MM.1S (cell line): ENCODE data around the gene PPP2CA.

Experiments
- DNase-seq: peaks from one replicate; pipeline ENCODE4 v3.0.0-alpha.2; 2015
- H2AFZ ChIP-seq: fragments of 300-600 bp; sonication (generic); 2 replicates; pipeline ENCODE4 v1.6.0; 2016; ENCODE audit warnings: antibody characterized with exemption, low read length
- H3F3A ChIP-seq: fragments of 300-600 bp; sonication (generic); 2 replicates; pipeline ENCODE4 v1.6.1; 2016; ENCODE audit warnings: mild to moderate bottlenecking, antibody characterized with exemption, low read length, moderate library complexity, mixed read lengths; ENCODE audit not compliant: insufficient read depth
- H3K27ac ChIP-seq: fragments of 300-600 bp; sonication (generic); 2 replicates; pipeline ENCODE4 v1.5.1; 2016; ENCODE audit warnings: mild to moderate bottlenecking, low read length
- H3K27me3 ChIP-seq: fragments of 300-600 bp; sonication (generic); replicated peaks from 2 replicates; pipeline ENCODE4 v1.6.0; 2016; ENCODE audit warnings: low read length; ENCODE audit not compliant: insufficient read depth
- H3K36me3 ChIP-seq: fragments of 300-600 bp; sonication (generic); replicated peaks from 2 replicates; pipeline ENCODE4 v1.6.1; 2016; ENCODE audit warnings: mild to moderate bottlenecking, low read length, mixed read lengths; ENCODE audit not compliant: insufficient read depth
- H3K4me1 ChIP-seq: fragments of 300-600 bp; sonication (generic); 2 replicates; pipeline ENCODE4 v1.6.1; 2016; ENCODE audit warnings: low read length, mixed read lengths
- H3K4me2 ChIP-seq: fragments of 300-600 bp; sonication (generic); 2 replicates; pipeline ENCODE4 v1.6.0; 2016; ENCODE audit warnings: low read depth, low read length
- H3K4me3 ChIP-seq: fragments of 300-600 bp; sonication (generic); 2 replicates; pipeline ENCODE4 v1.5.1; 2016; ENCODE audit warnings: low read length, mixed read lengths
- H3K79me2 ChIP-seq: fragments of 300-600 bp; sonication (generic); 2 replicates; pipeline ENCODE4 v1.6.1; 2016; ENCODE audit warnings: mixed run types, low read length, mixed read lengths
- H3K9ac ChIP-seq: fragments of 300-600 bp; sonication (generic); 2 replicates; pipeline ENCODE4 v1.6.1; 2016; ENCODE audit warnings: low read length, mixed read lengths
- H3K9me2 ChIP-seq: fragments of 300-600 bp; sonication (generic); replicated peaks from 2 replicates; pipeline ENCODE4 v1.6.1; 2016; ENCODE audit warnings: mild to moderate bottlenecking, low read length, mixed read lengths; ENCODE audit not compliant: insufficient read depth
- H3K9me3 ChIP-seq: fragments of 300-600 bp; sonication (generic); replicated peaks from 2 replicates; pipeline ENCODE4 v1.6.1; 2016; ENCODE audit warnings: mild to moderate bottlenecking, low read length, mixed read lengths; ENCODE audit not compliant: insufficient read depth
- H4K20me1 ChIP-seq: fragments of 300-600 bp; sonication (generic); 2 replicates; pipeline ENCODE4 v1.6.1; 2016; ENCODE audit warnings: mild to moderate bottlenecking, low read length, moderate library complexity, mixed read lengths; ENCODE audit not compliant: insufficient read depth
- CTCF ChIP-seq: fragments of 300-600 bp; sonication (generic); IDR thresholded peaks from 2 replicates; pipeline ENCODE4 v1.5.1; 2016; ENCODE audit warnings: antibody characterized with exemption, low read length, mixed read lengths
- EZH2 ChIP-seq: fragments of 300-600 bp; sonication (generic); optimal IDR thresholded peaks from 2 replicates; pipeline ENCODE3; 2017; ENCODE audit warnings: low read depth, mild to moderate bottlenecking, antibody characterized with exemption, low read length, mixed read lengths
- EZH2phosphoT487 ChIP-seq: fragments of 300-600 bp; sonication (generic); IDR thresholded peaks from 2 replicates; pipeline ENCODE4 v1.6.1; 2018; ENCODE audit warnings: antibody characterized with exemption, low read length

Gene PPP2CA

GRCh38 chr5:134268919-134269318, 43.0 kb upstream of the PPP2CA start:
- no peak overlapping the region for H3K27ac ChIP-seq
- no peaks in the 10 kb centered on the region for H3K27me3 ChIP-seq
- no peaks in the 10 kb centered on the region for H3K79me2 ChIP-seq
- TF ChIP-seq EZH2phosphoT487 (no peak), CTCF (no peak), EZH2 (no peak)
- no peaks in the 10 kb centered on the region for H4K20me1 ChIP-seq
- H3K36me3 ChIP-seq, result no peaks in the 10 kb centered on the region
- H3K9me3 ChIP-seq, result no peaks in the 10 kb centered on the region
- no peak overlapping the region for H3K4me3 ChIP-seq
- H3K9me2 ChIP-seq, result no peaks in the 10 kb centered on the region
- H3K4me1 ChIP-seq, result no peaks in the 10 kb centered on the region
- H3F3A ChIP-seq, result no peaks in the 10 kb centered on the region
- no peak for DNase-seq
- no peak overlapping the region for H3K4me2 ChIP-seq
- H3K9ac ChIP-seq, result no peak overlapping the region
- no peak overlapping the region for H2AFZ ChIP-seq

GRCh38 chr5:134268019-134268601, 42.2 kb upstream of the PPP2CA start:
- H3K4me2 ChIP-seq, result no peak overlapping the region
- no peaks in the 10 kb centered on the region for H3K27me3 ChIP-seq
- no peak for TF ChIP-seq CTCF
- TF ChIP-seq EZH2phosphoT487, result no peak
- no peak for TF ChIP-seq EZH2
- H4K20me1 ChIP-seq, result no peaks in the 10 kb centered on the region
- H3K9me2 ChIP-seq, result no peaks in the 10 kb centered on the region
- no peaks in the 10 kb centered on the region for H3K79me2 ChIP-seq
- no peak overlapping the region for H2AFZ ChIP-seq
- H3K9ac ChIP-seq, result no peak overlapping the region
- H3K4me1 ChIP-seq, result no peaks in the 10 kb centered on the region
- no peaks in the 10 kb centered on the region for H3K36me3 ChIP-seq
- H3F3A ChIP-seq, result no peaks in the 10 kb centered on the region
- no peak for DNase-seq
- no peaks in the 10 kb centered on the region for H3K9me3 ChIP-seq
- no peak overlapping the region for H3K27ac ChIP-seq
- no peak overlapping the region for H3K4me3 ChIP-seq

- no peak overlapping the region for H2AFZ ChIP-seq
Observed at GRCh38 chr5:134267366-134268018, 41.6 kb upstream of the PPP2CA start.

More at GRCh38 chr5:134267366-134268018, 41.6 kb upstream of the PPP2CA start:
- DNase-seq, result no peak
- no peak overlapping the region for H3K4me3 ChIP-seq
- H4K20me1 ChIP-seq, result no peaks in the 10 kb centered on the region
- H3K27ac ChIP-seq, result no peak overlapping the region
- H3K79me2 ChIP-seq, result no peaks in the 10 kb centered on the region
- H3F3A ChIP-seq, result no peaks in the 10 kb centered on the region
- H3K9me2 ChIP-seq, result no peaks in the 10 kb centered on the region
- no peaks in the 10 kb centered on the region for H3K4me1 ChIP-seq
- no peaks in the 10 kb centered on the region for H3K27me3 ChIP-seq
- H3K9ac ChIP-seq, result no peak overlapping the region
- TF ChIP-seq EZH2phosphoT487 (no peak), CTCF (no peak), EZH2 (no peak)
- no peak overlapping the region for H3K4me2 ChIP-seq
- no peaks in the 10 kb centered on the region for H3K9me3 ChIP-seq
- H3K36me3 ChIP-seq, result no peaks in the 10 kb centered on the region
